Mesothelial cell of epicardium (in vitro differentiated cells): ENCODE results near the gene S100A12. TPM values are rescaled to one million over a fixed set of nuclear protein-coding genes. Genes with fewer than 3 reads are reported as not detected.

Experiments
- DNase-seq, 2 experiments: peaks; one replicate each; pipeline ENCODE4 v3.0.0; 2021; ENCODE audit warnings: low spot score in 2 of 2; ENCODE audit not compliant: unreplicated experiment in 2 of 2
- H3K27ac Mint-ChIP-seq: 2 replicates; pipeline ENCODE4 v1.8.0; 2021; ENCODE audit warnings: mixed read lengths
- H3K27me3 Mint-ChIP-seq: 2 replicates; pipeline ENCODE4 v1.8.0; 2021; ENCODE audit warnings: low read depth, mixed read lengths
- H3K36me3 Mint-ChIP-seq: 2 replicates; pipeline ENCODE4 v1.8.0; 2021; ENCODE audit warnings: mixed read lengths
- H3K4me1 Mint-ChIP-seq: 2 replicates; pipeline ENCODE4 v1.8.0; 2021; ENCODE audit warnings: mixed read lengths
- H3K4me3 Mint-ChIP-seq: 2 replicates; pipeline ENCODE4 v1.8.0; 2021; ENCODE audit warnings: mild to moderate bottlenecking, moderate library complexity, mixed read lengths
- H3K9me3 Mint-ChIP-seq: 2 replicates; pipeline ENCODE4 v1.8.0; 2021; ENCODE audit warnings: mixed read lengths
- total RNA-seq: library from RNA; stranded (reverse); gene quantifications from 3 replicates; pipeline ENCODE4 v1.2.1, GENCODE V29; 2021
- TF ChIP-seq, protein P1 (sequence below): fragments of 200-600 bp; sonication (generic); IDR thresholded peaks from one replicate; pipeline ENCODE4 v1.5.0; 2021; ENCODE audit warnings: antibody characterized with exemption; ENCODE audit not compliant: unreplicated experiment

The S100A12 gene
- total RNA-seq, 1 donor from 2014 or later: not detected

DNA sequence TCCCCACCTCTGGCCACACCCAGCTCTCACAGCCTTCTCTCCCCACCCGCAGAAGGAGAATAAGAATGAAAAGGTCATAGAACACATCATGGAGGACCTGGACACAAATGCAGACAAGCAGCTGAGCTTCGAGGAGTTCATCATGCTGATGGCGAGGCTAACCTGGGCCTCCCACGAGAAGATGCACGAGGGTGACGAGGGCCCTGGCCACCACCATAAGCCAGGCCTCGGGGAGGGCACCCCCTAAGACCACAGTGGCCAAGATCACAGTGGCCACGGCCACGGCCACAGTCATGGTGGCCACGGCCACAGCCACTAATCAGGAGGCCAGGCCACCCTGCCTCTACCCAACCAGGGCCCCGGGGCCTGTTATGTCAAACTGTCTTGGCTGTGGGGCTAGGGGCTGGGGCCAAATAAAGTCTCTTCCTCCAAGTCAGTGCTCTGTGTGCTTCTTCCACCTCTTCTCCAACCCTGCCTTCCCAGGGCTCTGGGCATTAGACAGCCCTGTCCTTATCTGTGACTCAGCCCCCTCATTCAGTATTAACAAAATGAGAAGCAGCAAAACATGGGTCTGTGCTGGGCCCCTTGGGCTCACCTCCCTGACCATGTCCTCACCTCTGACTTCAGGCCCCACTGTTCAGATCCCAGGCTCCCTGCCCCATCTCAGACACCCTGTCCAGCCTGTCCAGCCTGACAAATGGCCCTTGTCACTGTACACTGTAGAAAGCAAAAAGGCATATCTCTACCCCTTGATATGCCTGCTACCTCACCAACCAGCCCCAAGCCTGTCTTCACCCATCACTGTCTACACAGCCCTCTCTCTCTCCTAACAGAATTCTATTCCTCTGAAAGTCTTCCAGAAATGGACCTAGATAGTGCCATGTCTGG lies 14.6 kb downstream of the S100A12 start:
- Mint-ChIP-seq H3K4me3 (no peak overlapping the region), H3K9me3 (no peaks in the 10 kb centered on the region), H3K27me3 (no peaks in the 10 kb centered on the region), H3K27ac (no peak overlapping the region), H3K4me1 (peaks cover 17% of the 10 kb centered on the region), H3K36me3 (no peaks in the 10 kb centered on the region)
- DNase-seq: no peak
- TF ChIP-seq, protein P1, sequence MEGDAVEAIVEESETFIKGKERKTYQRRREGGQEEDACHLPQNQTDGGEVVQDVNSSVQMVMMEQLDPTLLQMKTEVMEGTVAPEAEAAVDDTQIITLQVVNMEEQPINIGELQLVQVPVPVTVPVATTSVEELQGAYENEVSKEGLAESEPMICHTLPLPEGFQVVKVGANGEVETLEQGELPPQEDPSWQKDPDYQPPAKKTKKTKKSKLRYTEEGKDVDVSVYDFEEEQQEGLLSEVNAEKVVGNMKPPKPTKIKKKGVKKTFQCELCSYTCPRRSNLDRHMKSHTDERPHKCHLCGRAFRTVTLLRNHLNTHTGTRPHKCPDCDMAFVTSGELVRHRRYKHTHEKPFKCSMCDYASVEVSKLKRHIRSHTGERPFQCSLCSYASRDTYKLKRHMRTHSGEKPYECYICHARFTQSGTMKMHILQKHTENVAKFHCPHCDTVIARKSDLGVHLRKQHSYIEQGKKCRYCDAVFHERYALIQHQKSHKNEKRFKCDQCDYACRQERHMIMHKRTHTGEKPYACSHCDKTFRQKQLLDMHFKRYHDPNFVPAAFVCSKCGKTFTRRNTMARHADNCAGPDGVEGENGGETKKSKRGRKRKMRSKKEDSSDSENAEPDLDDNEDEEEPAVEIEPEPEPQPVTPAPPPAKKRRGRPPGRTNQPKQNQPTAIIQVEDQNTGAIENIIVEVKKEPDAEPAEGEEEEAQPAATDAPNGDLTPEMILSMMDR: no peak

- TF ChIP-seq, protein P1: no peak
- Mint-ChIP-seq H3K9me3 (no peaks in the 10 kb centered on the region), H3K4me3 (no peak overlapping the region), H3K27me3 (no peaks in the 10 kb centered on the region), H3K27ac (no peak overlapping the region), H3K36me3 (no peaks in the 10 kb centered on the region), H3K4me1 (peaks cover 10% of the 10 kb centered on the region)
- DNase-seq: no peak
These were observed 15.2 kb downstream of the S100A12 start for GRCh38 chr1:153360190-153360589.

GRCh38 chr1:153359241-153359640 lies 16.2 kb downstream of the S100A12 start:
- Mint-ChIP-seq H3K9me3 (no peaks in the 10 kb centered on the region), H3K4me3 (no peak overlapping the region), H3K4me1 (peaks cover under 1% of the 10 kb centered on the region), H3K36me3 (no peaks in the 10 kb centered on the region), H3K27me3 (no peaks in the 10 kb centered on the region), H3K27ac (no peak overlapping the region)
- DNase-seq: no peak
- TF ChIP-seq, protein P1: no peak

DNA sequence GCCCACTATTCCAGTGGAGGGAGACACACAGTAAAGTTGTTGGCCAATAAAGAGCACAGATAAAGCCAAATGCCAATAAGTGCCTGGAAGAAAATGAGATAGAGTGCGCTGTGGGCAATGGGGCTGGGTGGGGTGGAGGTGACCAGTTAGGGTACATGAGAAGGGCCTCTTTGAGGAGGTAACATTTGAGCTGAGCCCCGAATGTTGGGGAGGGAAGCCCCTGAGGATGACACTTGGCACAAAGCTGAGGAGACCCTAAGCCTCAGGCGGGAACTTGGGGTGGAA lies 16.8 kb downstream of the S100A12 start:
- no peak overlapping the region for H3K4me3 Mint-ChIP-seq
- no peaks in the 10 kb centered on the region for H3K27me3 Mint-ChIP-seq
- DNase-seq: no peak
- H3K27ac Mint-ChIP-seq: no peak overlapping the region
- no peaks in the 10 kb centered on the region for H3K4me1 Mint-ChIP-seq
- H3K36me3 Mint-ChIP-seq: no peaks in the 10 kb centered on the region
- TF ChIP-seq, protein P1: no peak
- H3K9me3 Mint-ChIP-seq: no peaks in the 10 kb centered on the region

DNA sequence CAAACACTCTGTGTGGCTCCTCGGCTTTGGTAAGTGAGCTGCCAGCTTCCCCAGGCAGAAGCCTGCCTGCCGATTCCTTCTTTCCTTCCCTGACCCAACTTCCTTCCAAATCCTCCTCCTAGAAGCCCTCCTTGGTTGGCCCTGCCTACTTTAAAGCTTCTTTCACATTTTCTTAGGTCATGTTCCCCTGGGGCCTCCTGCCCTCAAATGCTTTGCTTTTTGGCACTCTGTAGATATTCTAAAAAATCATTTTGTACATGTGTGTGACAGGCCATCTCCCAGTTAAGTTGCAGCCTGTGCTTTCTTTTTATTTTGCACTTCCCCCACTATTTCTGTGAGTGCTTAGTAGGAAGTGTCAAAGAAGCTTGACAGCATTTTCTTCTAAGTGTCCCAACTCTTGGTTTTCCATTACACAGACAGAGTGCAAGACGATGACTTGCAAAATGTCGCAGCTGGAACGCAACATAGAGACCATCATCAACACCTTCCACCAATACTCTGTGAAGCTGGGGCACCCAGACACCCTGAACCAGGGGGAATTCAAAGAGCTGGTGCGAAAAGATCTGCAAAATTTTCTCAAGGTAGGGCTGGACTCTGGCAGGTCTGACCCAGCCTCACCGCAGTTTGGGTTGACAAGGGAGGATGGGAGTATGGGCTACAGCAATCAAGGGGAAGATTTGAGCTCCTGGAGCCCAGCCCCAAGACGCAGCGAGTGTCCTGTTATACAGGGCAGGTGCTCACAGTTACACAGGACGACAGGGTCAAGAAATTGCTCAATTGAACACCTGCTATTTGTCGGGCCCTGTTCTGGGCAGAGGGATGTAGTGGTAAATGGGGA lies 17.3 kb downstream of the S100A12 start, which contains the start of gene S100A9:
Gene S100A9 (plus strand): TSS at position 2 of the 838 bp plus-strand sequence. CDS start 430 bp downstream, at position 432.
- Mint-ChIP-seq H3K27me3 (no peaks in the 10 kb centered on the region), H3K36me3 (no peaks in the 10 kb centered on the region), H3K27ac (no peak within 1 kb of the TSS), H3K4me1 (no peaks in the 10 kb centered on the region), H3K4me3 (no peak within 1 kb of the TSS), H3K9me3 (no peaks in the 10 kb centered on the region)
- DNase-seq: no peak
- TF ChIP-seq, protein P1: no peak
